Measurements from ENCODE around the gene CREB3L2.

The CREB3L2 gene

GRCh38 chr7:138032770-138033169 is 30.9 kb upstream of the CREB3L2 start:
- Histone ChIP-seq H3K4me3 (ENCODE audit: insufficient read depth, low read length, poor library complexity, severe bottlenecking) (no peak overlapping the region), H3K27me3 (ENCODE audit: low read length) (no peaks in the 10 kb centered on the region), H3K4me2 (ENCODE audit: low read depth, low read length, poor library complexity, severe bottlenecking) (no peak overlapping the region), H3K9me2 (replicated peaks; ENCODE audit: insufficient read depth, low read length) (no peaks in the 10 kb centered on the region), H3K27ac (ENCODE audit: low read depth, low read length) (no peak overlapping the region), H3K36me3 (ENCODE audit: low read length) (no peaks in the 10 kb centered on the region), H3K9ac (ENCODE audit: low read length) (no peak overlapping the region), H4K20me1 (ENCODE audit: low read depth, low read length) (no peaks in the 10 kb centered on the region), H2AFZ (ENCODE audit: low read depth, low read length, severe bottlenecking) (no peak overlapping the region), H3K79me2 (ENCODE audit: insufficient read depth, low read length) (no peaks in the 10 kb centered on the region), H3K9me3 (ENCODE audit: insufficient read depth, low read length) (no peaks in the 10 kb centered on the region; the same call in 1 of the 2 replicates), H3F3A (ENCODE audit: insufficient read depth) (no peaks in the 10 kb centered on the region)
- TF ChIP-seq EZH2phosphoT487 (conservative IDR thresholded peaks at IDR 0.05; ENCODE audit: low read length) (no peak), CTCF (IDR thresholded peaks at IDR 0.05; ENCODE audit: insufficient read depth, low read length, poor library complexity, severe bottlenecking) (no peak)

- no peak overlapping the region for H3K27ac ChIP-seq (ENCODE audit: low read depth, low read length)
- H4K20me1 ChIP-seq (ENCODE audit: low read depth, low read length) = no peaks in the 10 kb centered on the region
- H2AFZ ChIP-seq (ENCODE audit: low read depth, low read length, severe bottlenecking) = no peak overlapping the region
- no peak overlapping the region for H3K9ac ChIP-seq (ENCODE audit: low read length)
- TF ChIP-seq CTCF (IDR thresholded peaks at IDR 0.05; ENCODE audit: insufficient read depth, low read length, poor library complexity, severe bottlenecking) = no peak
- TF ChIP-seq EZH2phosphoT487 (conservative IDR thresholded peaks at IDR 0.05; ENCODE audit: low read length) = no peak
- no peaks in the 10 kb centered on the region for H3K79me2 ChIP-seq (ENCODE audit: insufficient read depth, low read length)
- no peak overlapping the region for H3K4me2 ChIP-seq (ENCODE audit: low read depth, low read length, poor library complexity, severe bottlenecking)
- H3K27me3 ChIP-seq (ENCODE audit: low read length) = no peaks in the 10 kb centered on the region
- H3K36me3 ChIP-seq (ENCODE audit: low read length) = no peaks in the 10 kb centered on the region
- no peak overlapping the region for H3K4me3 ChIP-seq (ENCODE audit: insufficient read depth, low read length, poor library complexity, severe bottlenecking)
- no peaks in the 10 kb centered on the region for H3F3A ChIP-seq (ENCODE audit: insufficient read depth)
- no peaks in the 10 kb centered on the region for H3K9me2 ChIP-seq (replicated peaks; ENCODE audit: insufficient read depth, low read length)
- H3K9me3 ChIP-seq (ENCODE audit: insufficient read depth, low read length) = no peaks in the 10 kb centered on the region; the same call in 1 of the 2 replicates
These were observed 30.3 kb upstream of the CREB3L2 start for GRCh38 chr7:138032186-138032585.

- no peaks in the 10 kb centered on the region for H3K79me2 ChIP-seq (ENCODE audit: insufficient read depth, low read length)
- no peaks in the 10 kb centered on the region for H3K9me2 ChIP-seq (replicated peaks; ENCODE audit: insufficient read depth, low read length)
- no peak for TF ChIP-seq EZH2phosphoT487 (conservative IDR thresholded peaks at IDR 0.05; ENCODE audit: low read length)
- TF ChIP-seq CTCF (IDR thresholded peaks at IDR 0.05; ENCODE audit: insufficient read depth, low read length, poor library complexity, severe bottlenecking) = no peak
- no peaks in the 10 kb centered on the region for H3K36me3 ChIP-seq (ENCODE audit: low read length)
- H3K9ac ChIP-seq (ENCODE audit: low read length) = no peak overlapping the region
- no peaks in the 10 kb centered on the region for H4K20me1 ChIP-seq (ENCODE audit: low read depth, low read length)
- no peak overlapping the region for H3K4me3 ChIP-seq (ENCODE audit: insufficient read depth, low read length, poor library complexity, severe bottlenecking)
- H3K4me2 ChIP-seq (ENCODE audit: low read depth, low read length, poor library complexity, severe bottlenecking) = no peak overlapping the region
- H2AFZ ChIP-seq (ENCODE audit: low read depth, low read length, severe bottlenecking) = no peak overlapping the region
- no peaks in the 10 kb centered on the region for H3F3A ChIP-seq (ENCODE audit: insufficient read depth)
- H3K27me3 ChIP-seq (ENCODE audit: low read length) = no peaks in the 10 kb centered on the region
- H3K27ac ChIP-seq (ENCODE audit: low read depth, low read length) = no peak overlapping the region
- H3K9me3 ChIP-seq (ENCODE audit: insufficient read depth, low read length) = no peaks in the 10 kb centered on the region; the same call in 1 of the 2 replicates
These were observed 28.9 kb upstream of the CREB3L2 start for GRCh38 chr7:138030679-138031351.

All from SU-DHL-6 (cell line).